Endodermal cell (in vitro differentiated cells): ENCODE results near the gene TSPAN9. TPM values are rescaled to one million over a fixed set of nuclear protein-coding genes. Genes with fewer than 3 reads are reported as not detected.

Experiments used
- DNase-seq: peaks from one replicate; pipeline ENCODE4 v3.0.0-alpha.2; 2017
- H3K27ac ChIP-seq: 2 replicates; pipeline ENCODE4 v1.5.1; 2013; ENCODE audit warnings: mild to moderate bottlenecking, low read depth, low read length, moderate library complexity
- H3K27me3 ChIP-seq: 2 replicates; pipeline ENCODE4 v1.6.1; 2013; ENCODE audit warnings: mild to moderate bottlenecking, low read length, moderate library complexity; ENCODE audit not compliant: insufficient read depth, control insufficient read depth, poor library complexity, severe bottlenecking
- H3K36me3 ChIP-seq: 2 replicates; pipeline ENCODE4 v1.7.0; 2013; ENCODE audit warnings: mild to moderate bottlenecking, low read length, moderate library complexity; ENCODE audit not compliant: control insufficient read depth, insufficient read depth
- H3K4me1 ChIP-seq: one replicate; pipeline ENCODE4 v1.7.0; 2013; ENCODE audit warnings: low read length; ENCODE audit not compliant: control insufficient read depth, insufficient read depth
- H3K4me3 ChIP-seq: 2 replicates; pipeline ENCODE4 v1.5.1; 2013; ENCODE audit warnings: mild to moderate bottlenecking, low read length, moderate library complexity
- H3K9ac ChIP-seq: 2 replicates; pipeline ENCODE4 v1.6.1; 2013; ENCODE audit warnings: mild to moderate bottlenecking, low read length, moderate library complexity; ENCODE audit not compliant: poor library complexity, severe bottlenecking; ENCODE audit errors: extremely low read depth
- H3K9me3 ChIP-seq: 2 replicates; pipeline ENCODE4 v1.6.1; 2013; ENCODE audit warnings: mild to moderate bottlenecking, low read length, moderate library complexity; ENCODE audit not compliant: control insufficient read depth
- H3K27ac Mint-ChIP-seq: 2 replicates; pipeline ENCODE4 v1.8.0; 2020; ENCODE audit warnings: mixed read lengths
- H3K27me3 Mint-ChIP-seq: 2 replicates; pipeline ENCODE4 v1.8.0; 2021; ENCODE audit warnings: mild to moderate bottlenecking, mixed read lengths; ENCODE audit not compliant: insufficient read depth
- H3K36me3 Mint-ChIP-seq: 2 replicates; pipeline ENCODE4 v1.8.0; 2020; ENCODE audit warnings: low read depth, mixed read lengths
- H3K4me1 Mint-ChIP-seq: 2 replicates; pipeline ENCODE4 v1.8.0; 2020; ENCODE audit warnings: mixed read lengths
- H3K4me3 Mint-ChIP-seq: 2 replicates; pipeline ENCODE4 v1.8.0; 2020; ENCODE audit warnings: mild to moderate bottlenecking, moderate library complexity, mixed read lengths
- H3K9me3 Mint-ChIP-seq: 2 replicates; pipeline ENCODE4 v1.8.0; 2020; ENCODE audit warnings: mild to moderate bottlenecking, mixed read lengths
- WGBS, 2 experiments: methylation state at CpG; one replicate each; pipeline versions ENCODE4 v1.1.5 to v1.1.7; 2013; ENCODE audit warnings: missing lambda C conversion rate in 2 of 2, mixed read lengths in 1 of 2; ENCODE audit not compliant: insufficient coverage in 1 of 2, insufficient read length in 1 of 2; 5-methylcytosine and 5-hydroxymethylcytosine counted together
- total RNA-seq, 2 donors: library from RNA; stranded (reverse); fragmentation: NEBNext Ultra II Directional in 1 of 2; extraction: Animal tissue kit (Norgen Biotek cat#: 25700) in 1 of 2; gene quantifications; 2 replicates in 1 of 2; 3 replicates in 1 of 2; pipeline ENCODE4 v1.2.1, GENCODE V29; 2021
- TF ChIP-seq, protein P1 (sequence below): fragments of 200-600 bp; sonication (generic); conservative IDR thresholded peaks from 2 replicates; pipeline ENCODE4 v1.5.0; 2021; ENCODE audit warnings: antibody characterized with exemption, mild to moderate bottlenecking

The TSPAN9 gene
- total RNA-seq, 2 donors from 2014 or later: 31.9 to 80.8 TPM

DNA sequence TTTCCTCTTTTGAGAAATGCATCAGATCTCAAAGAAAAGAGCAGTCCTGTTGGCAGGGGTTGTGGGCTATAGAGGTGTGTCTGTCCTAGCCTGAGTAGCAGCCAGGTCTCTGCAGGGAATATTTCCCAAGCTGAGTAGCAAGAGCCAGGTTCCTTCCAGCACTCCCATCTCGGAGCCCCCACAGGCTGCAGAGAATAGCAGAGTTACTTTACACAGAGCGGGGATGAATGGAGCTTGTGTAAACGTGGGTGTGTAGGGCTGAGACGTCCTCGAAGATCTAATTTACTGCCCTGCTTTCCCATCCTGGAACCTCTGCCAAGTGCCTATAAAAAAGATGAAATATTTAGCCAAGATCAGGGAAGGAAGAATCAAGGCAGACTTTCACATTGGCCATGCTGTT lies 156.6 kb downstream of the TSPAN9 start:
- TF ChIP-seq, protein P1, sequence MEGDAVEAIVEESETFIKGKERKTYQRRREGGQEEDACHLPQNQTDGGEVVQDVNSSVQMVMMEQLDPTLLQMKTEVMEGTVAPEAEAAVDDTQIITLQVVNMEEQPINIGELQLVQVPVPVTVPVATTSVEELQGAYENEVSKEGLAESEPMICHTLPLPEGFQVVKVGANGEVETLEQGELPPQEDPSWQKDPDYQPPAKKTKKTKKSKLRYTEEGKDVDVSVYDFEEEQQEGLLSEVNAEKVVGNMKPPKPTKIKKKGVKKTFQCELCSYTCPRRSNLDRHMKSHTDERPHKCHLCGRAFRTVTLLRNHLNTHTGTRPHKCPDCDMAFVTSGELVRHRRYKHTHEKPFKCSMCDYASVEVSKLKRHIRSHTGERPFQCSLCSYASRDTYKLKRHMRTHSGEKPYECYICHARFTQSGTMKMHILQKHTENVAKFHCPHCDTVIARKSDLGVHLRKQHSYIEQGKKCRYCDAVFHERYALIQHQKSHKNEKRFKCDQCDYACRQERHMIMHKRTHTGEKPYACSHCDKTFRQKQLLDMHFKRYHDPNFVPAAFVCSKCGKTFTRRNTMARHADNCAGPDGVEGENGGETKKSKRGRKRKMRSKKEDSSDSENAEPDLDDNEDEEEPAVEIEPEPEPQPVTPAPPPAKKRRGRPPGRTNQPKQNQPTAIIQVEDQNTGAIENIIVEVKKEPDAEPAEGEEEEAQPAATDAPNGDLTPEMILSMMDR: no peak
- Histone ChIP-seq H3K9me3 (peaks cover 5% of the 10 kb centered on the region), H3K27me3 (no peaks in the 10 kb centered on the region), H3K4me1 (peaks cover 9% of the 10 kb centered on the region), H3K27ac (no peak overlapping the region), H3K4me3 (no peak overlapping the region), H3K36me3 (no peaks in the 10 kb centered on the region), H3K9ac (no peak overlapping the region)
- Mint-ChIP-seq H3K9me3 (peaks cover 4% of the 10 kb centered on the region), H3K4me3 (no peak overlapping the region), H3K27me3 (no peaks in the 10 kb centered on the region), H3K27ac (no peak overlapping the region), H3K4me1 (peaks cover 46% of the 10 kb centered on the region), H3K36me3 (peaks cover 6% of the 10 kb centered on the region)
- DNase-seq: no peak
- WGBS, 2 experiments: 62 to 68% methylated on average over 4 of the region's 5 CpGs

DNA sequence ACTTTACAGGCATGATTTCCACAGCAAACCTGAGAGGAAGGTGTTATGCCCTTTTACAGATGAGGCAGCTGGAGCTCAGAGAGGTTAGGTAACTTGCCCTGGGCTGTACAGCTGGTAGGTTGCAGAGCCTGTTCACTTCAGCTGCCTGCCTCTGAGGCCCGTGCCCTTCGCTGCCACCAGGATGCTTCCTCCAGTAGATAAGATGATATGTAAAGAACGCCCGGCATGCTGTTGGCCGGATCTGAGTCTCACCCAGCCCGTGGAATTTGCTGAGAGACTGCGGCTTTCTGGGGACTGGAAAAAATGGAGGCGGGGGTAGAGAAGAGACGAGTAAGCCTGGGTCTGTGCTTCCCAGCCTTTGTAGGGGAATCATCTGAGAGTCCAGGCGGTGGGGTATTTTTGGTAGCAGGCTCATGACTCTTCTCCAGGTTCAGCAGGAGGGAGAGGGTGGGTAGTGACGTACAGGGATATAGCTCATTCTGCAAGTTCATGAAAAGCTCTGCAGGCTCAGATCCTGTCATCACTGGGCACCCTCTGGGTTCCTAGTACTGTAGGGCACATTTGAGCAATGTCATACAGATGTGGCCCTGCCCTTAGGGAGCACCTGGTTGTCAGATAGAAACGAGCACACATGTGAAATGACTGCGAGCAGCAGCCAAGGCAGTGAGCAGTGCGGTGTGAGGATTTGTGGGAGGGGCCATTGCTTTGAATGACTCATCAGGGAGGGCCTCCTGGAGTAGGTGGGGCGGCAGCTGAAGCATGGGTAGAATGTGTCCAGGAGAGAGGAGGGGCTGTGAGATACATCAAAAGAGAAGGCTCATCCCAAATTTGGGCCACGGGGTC lies 159.4 kb downstream of the TSPAN9 start:
- WGBS, 2 experiments: 55 to 67% methylated on average over 12 to 16 of the region's 16 CpGs
- no peaks in the 10 kb centered on the region for H3K9me3 ChIP-seq
- peaks cover 36% of the 10 kb centered on the region for H3K4me1 Mint-ChIP-seq
- H3K27me3 Mint-ChIP-seq: no peaks in the 10 kb centered on the region
- TF ChIP-seq, protein P1: peak; percentile 34
- no peaks in the 10 kb centered on the region for H3K9me3 Mint-ChIP-seq
- H3K27me3 ChIP-seq: no peaks in the 10 kb centered on the region
- no peak overlapping the region for H3K9ac ChIP-seq
- H3K27ac Mint-ChIP-seq: peak overlapping the region; percentile 83
- peaks cover 9% of the 10 kb centered on the region for H3K4me1 ChIP-seq
- no peak overlapping the region for H3K27ac ChIP-seq
- no peaks in the 10 kb centered on the region for H3K36me3 ChIP-seq
- H3K36me3 Mint-ChIP-seq: no peaks in the 10 kb centered on the region
- H3K4me3 Mint-ChIP-seq: no peak overlapping the region
- peak; percentile 94 for DNase-seq
- no peak overlapping the region for H3K4me3 ChIP-seq

DNA sequence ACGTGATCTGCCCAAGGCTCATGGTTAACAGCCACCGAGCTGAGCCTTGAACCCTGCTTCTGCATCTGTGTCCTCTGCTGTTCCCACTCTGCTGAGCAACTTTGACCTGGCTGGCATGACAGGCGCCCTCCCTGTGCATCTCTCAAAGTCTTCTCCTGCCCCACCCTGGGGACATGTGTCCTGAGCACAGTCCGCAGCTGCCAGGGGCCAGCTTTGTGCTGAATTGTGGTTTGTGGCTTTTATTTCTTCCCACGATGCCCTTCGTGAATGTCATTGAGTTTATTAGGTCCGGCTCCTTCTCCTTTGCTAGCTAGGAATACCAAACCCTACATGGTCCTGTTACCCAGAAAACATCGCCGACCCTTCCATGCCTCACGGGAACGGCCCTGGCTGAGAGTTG lies 161.0 kb downstream of the TSPAN9 start:
- no peaks in the 10 kb centered on the region for H3K9me3 ChIP-seq
- Mint-ChIP-seq H3K27ac (no peak overlapping the region), H3K36me3 (no peaks in the 10 kb centered on the region), H3K4me1 (peaks cover 36% of the 10 kb centered on the region), H3K27me3 (no peaks in the 10 kb centered on the region), H3K9me3 (no peaks in the 10 kb centered on the region), H3K4me3 (no peak overlapping the region)
- H3K4me3 ChIP-seq: no peak overlapping the region
- H3K9ac ChIP-seq: no peak overlapping the region
- no peak for DNase-seq
- 91 to 93% methylated on average over 6 to 11 of the region's 11 CpGs for WGBS, 2 experiments
- no peaks in the 10 kb centered on the region for H3K36me3 ChIP-seq
- TF ChIP-seq, protein P1: no peak
- no peak overlapping the region for H3K27ac ChIP-seq
- peaks cover 9% of the 10 kb centered on the region for H3K4me1 ChIP-seq
- H3K27me3 ChIP-seq: no peaks in the 10 kb centered on the region
